Liver (tissue), 9 donors: Measurements from ENCODE around the gene FGF14. TPM values are rescaled to one million over a fixed set of nuclear protein-coding genes. Genes with fewer than 3 reads are reported as not detected.

ENCODE experiments used
- DNase-seq: peaks from one replicate; pipeline ENCODE4 v3.0.0-alpha.2; 2017; ENCODE audit warnings: low spot score
- H3K27ac ChIP-seq, 2 donors: one replicate each; pipeline ENCODE4 v1.7.0; 2013; ENCODE audit warnings: inconsistent platforms in 2 of 2, low read length in 2 of 2, control low read depth in 1 of 2, low read depth in 1 of 2, mild to moderate bottlenecking in 1 of 2
- H3K27me3 ChIP-seq, 4 donors: one replicate each; pipeline versions ENCODE4 v1.6.1 to v1.7.0; 2013; ENCODE audit warnings: low read length in 3 of 4, inconsistent platforms in 1 of 4, mild to moderate bottlenecking in 1 of 4, moderate library complexity in 1 of 4; ENCODE audit not compliant: control insufficient read depth in 4 of 4, insufficient read depth in 4 of 4
- H3K36me3 ChIP-seq, 4 donors: one replicate each; pipeline versions ENCODE4 v1.6.1 to v1.7.0; 2013; ENCODE audit warnings: low read length in 3 of 4, mild to moderate bottlenecking in 3 of 4, low read depth in 1 of 4, moderate library complexity in 1 of 4; ENCODE audit not compliant: control insufficient read depth in 4 of 4, insufficient read depth in 3 of 4
- H3K4me1 ChIP-seq, 4 donors: one replicate each; pipeline versions ENCODE4 v1.6.1 to v1.7.0; 2013; ENCODE audit warnings: low read length in 3 of 4, mild to moderate bottlenecking in 3 of 4, moderate library complexity in 1 of 4; ENCODE audit not compliant: control insufficient read depth in 4 of 4, insufficient read depth in 4 of 4
- H3K4me3 ChIP-seq, 3 donors: one replicate each; pipeline versions ENCODE4 v1.6.1 to v1.7.0; 2013; ENCODE audit warnings: low read length in 3 of 3, control low read depth in 1 of 3, low read depth in 1 of 3, mild to moderate bottlenecking in 1 of 3
- H3K9ac ChIP-seq, 2 donors: one replicate each; pipeline ENCODE4 v1.7.0; 2013; ENCODE audit warnings: low read length in 2 of 2, mild to moderate bottlenecking in 2 of 2, moderate library complexity in 2 of 2, control low read depth in 1 of 2, low read depth in 1 of 2
- H3K9me3 ChIP-seq, 4 donors: one replicate each; pipeline versions ENCODE4 v1.6.1 to v1.7.0; 2013; ENCODE audit warnings: low read length in 3 of 4; ENCODE audit not compliant: control insufficient read depth in 4 of 4
- ATF3 ChIP-seq: IDR thresholded peaks from 2 replicates; pipeline ENCODE4 v1.6.1; 2016; ENCODE audit warnings: antibody characterized with exemption
- EGR1 ChIP-seq, 2 donors: IDR thresholded peaks; 2 replicates each; pipeline ENCODE4 v1.6.1; 2016 to 2018; ENCODE audit warnings: antibody characterized with exemption in 2 of 2, low read depth in 2 of 2
- FOXA2 ChIP-seq: IDR thresholded peaks from 2 replicates; pipeline ENCODE4 v1.6.1; 2016; ENCODE audit warnings: antibody characterized with exemption
- GABPA ChIP-seq, 2 donors: IDR thresholded peaks in 1 of 2; conservative IDR thresholded peaks in 1 of 2; 2 replicates each; pipeline ENCODE4 v1.6.1; 2016; ENCODE audit warnings: antibody characterized with exemption in 2 of 2, mild to moderate bottlenecking in 1 of 2, moderate library complexity in 1 of 2
- HNF4A ChIP-seq, 2 donors: conservative IDR thresholded peaks; 2 replicates each; pipeline ENCODE4 v1.6.1; 2016; ENCODE audit warnings: antibody characterized with exemption in 2 of 2, mild to moderate bottlenecking in 2 of 2
- MAX ChIP-seq: IDR thresholded peaks from 2 replicates; pipeline ENCODE4 v1.6.1; 2016; ENCODE audit warnings: antibody characterized with exemption
- NR2F2 ChIP-seq: IDR thresholded peaks from 2 replicates; pipeline ENCODE4 v1.6.1; 2016; ENCODE audit warnings: antibody characterized with exemption
- RAD21 ChIP-seq, 2 donors: IDR thresholded peaks; 2 replicates each; pipeline ENCODE4 v1.6.1; 2016; ENCODE audit warnings: antibody characterized with exemption in 2 of 2, mild to moderate bottlenecking in 2 of 2
- REST ChIP-seq: IDR thresholded peaks from 2 replicates; pipeline ENCODE4 v1.6.1; 2016; ENCODE audit warnings: antibody characterized with exemption, mild to moderate bottlenecking
- RXRA ChIP-seq, 2 donors: IDR thresholded peaks; 2 replicates each; pipeline ENCODE4 v1.6.1; 2017 to 2018; ENCODE audit warnings: antibody characterized with exemption in 2 of 2, mild to moderate bottlenecking in 1 of 2
- SP1 ChIP-seq: IDR thresholded peaks from 2 replicates; pipeline ENCODE4 v1.6.1; 2018; ENCODE audit warnings: antibody characterized with exemption, mild to moderate bottlenecking
- TAF1 ChIP-seq: conservative IDR thresholded peaks from 2 replicates; pipeline ENCODE4 v1.6.1; 2016; ENCODE audit warnings: antibody characterized with exemption, mild to moderate bottlenecking
- YY1 ChIP-seq: IDR thresholded peaks from 2 replicates; pipeline ENCODE4 v1.6.1; 2016; ENCODE audit warnings: antibody characterized with exemption, mild to moderate bottlenecking
- ZBTB33 ChIP-seq: IDR thresholded peaks from 2 replicates; pipeline ENCODE4 v1.6.1; 2016; ENCODE audit warnings: antibody characterized with exemption
- WGBS: extraction: QIAGEN DNeasy Blood & Tissue Kit; methylation state at CpG from one replicate; pipeline ENCODE4 v1.1.7; 2013; 5-methylcytosine and 5-hydroxymethylcytosine counted together
- polyA plus RNA-seq, 2 donors: library from polyadenylated mRNA; stranded (reverse) in 1 of 2; unstranded in 1 of 2; fragments of 200-250 nt in 1 of 2; fragments of >200 nt in 1 of 2; fragmentation: Nextera tagmentation in 1 of 2; extraction: Ambion mirVana in 1 of 2; gene quantifications; one replicate each; pipeline versions ENCODE4 v1.2.1 to v1.2.3, GENCODE V29; 2013 to 2015
- total RNA-seq, 2 donors: library from RNA; depleted of rRNA; stranded (reverse); fragments of >200 nt; gene quantifications; one replicate each; pipeline ENCODE4 v1.2.3, GENCODE V29; 2014
- donor health status: healthy.
- donor health status: healthy.
- donor health status: healthy.
- donor health status: healthy.
- donor health status: healthy.

The FGF14 gene
- total and polyA plus RNA-seq, 4 donors, result 0.05 to 3.3 (median 1.0) TPM

GRCh38 chr13:101915331-101915730 is 486.5 kb downstream of the FGF14 start:
- H3K36me3 ChIP-seq, result no peaks in the 10 kb centered on the region
- WGBS, result 16% methylated on average over 7 of the region's 7 CpGs
- no peak for DNase-seq

GRCh38 chr13:101911752-101912151 is 490.1 kb downstream of the FGF14 start:
- no peaks in the 10 kb centered on the region for H3K9me3 ChIP-seq
- peaks cover 0 to 5% (median 0%) of the 10 kb centered on the region in 4 donors for H3K27me3 ChIP-seq
- H3K36me3 ChIP-seq, result no peaks in the 10 kb centered on the region
- peaks cover 4 to 11% (median 4%) of the 10 kb centered on the region in 4 donors for H3K4me1 ChIP-seq
- no peak for DNase-seq
- H3K4me3 ChIP-seq, result no peak overlapping the region
- TF ChIP-seq HNF4A (conservative IDR thresholded peaks at IDR 0.05), result no peak
- TF ChIP-seq YY1, result no peak
- no peak for TF ChIP-seq TAF1
- no peak for TF ChIP-seq NR2F2
- no peak overlapping the region for H3K9ac ChIP-seq
- H3K27ac ChIP-seq, result no peak overlapping the region
- 78% methylated on average over 2 of the region's 2 CpGs for WGBS

More at GRCh38 chr13:101915331-101915730, 486.5 kb downstream of the FGF14 start:
- Histone ChIP-seq H3K4me1 (peaks cover 8 to 24% (median 12%) of the 10 kb centered on the region in 4 donors), H3K9ac (no peak overlapping the region), H3K27ac (no peak overlapping the region), H3K27me3 (peaks cover 0 to 16% (median 2%) of the 10 kb centered on the region in 4 donors), H3K4me3 (no peak overlapping the region), H3K9me3 (no peaks in the 10 kb centered on the region)
- no peak for TF ChIP-seq SP1
- TF ChIP-seq TAF1, result no peak
- no peak for TF ChIP-seq NR2F2
- no peak for TF ChIP-seq FOXA2
- TF ChIP-seq MAX, result no peak
- no peak for TF ChIP-seq YY1
- no peak for TF ChIP-seq RXRA (IDR thresholded peaks at IDR 0.05)
- no peak for TF ChIP-seq RAD21 (IDR thresholded peaks at IDR 0.05)
- no peak for TF ChIP-seq GABPA (IDR thresholded peaks at IDR 0.05 in 1 of 2, conservative IDR thresholded peaks at IDR 0.05 in 1 of 2)
- TF ChIP-seq HNF4A (conservative IDR thresholded peaks at IDR 0.05), result no peak
- TF ChIP-seq REST, result no peak
- TF ChIP-seq ZBTB33, result no peak
- TF ChIP-seq EGR1 (IDR thresholded peaks at IDR 0.05; ENCODE audit: low read depth in 2 of 2), result no peak
- TF ChIP-seq ATF3, result no peak
